NCI-H510A (cell line): ENCODE measurements around the gene RFWD3.
A peak's percentile ranks its signal among the peaks of the same experiment; 100 is the strongest.
"Not testable (repeated sequence)": the region's sequence is repeated elsewhere in the genome, so short reads cannot be mapped to it uniquely, and the experiment has no call there.

Experiments used
- DNase-seq: peaks from one replicate; lab custom pipeline; 2025; lab: John Stamatoyannopoulos, UW

RFWD3 gene

DNA sequence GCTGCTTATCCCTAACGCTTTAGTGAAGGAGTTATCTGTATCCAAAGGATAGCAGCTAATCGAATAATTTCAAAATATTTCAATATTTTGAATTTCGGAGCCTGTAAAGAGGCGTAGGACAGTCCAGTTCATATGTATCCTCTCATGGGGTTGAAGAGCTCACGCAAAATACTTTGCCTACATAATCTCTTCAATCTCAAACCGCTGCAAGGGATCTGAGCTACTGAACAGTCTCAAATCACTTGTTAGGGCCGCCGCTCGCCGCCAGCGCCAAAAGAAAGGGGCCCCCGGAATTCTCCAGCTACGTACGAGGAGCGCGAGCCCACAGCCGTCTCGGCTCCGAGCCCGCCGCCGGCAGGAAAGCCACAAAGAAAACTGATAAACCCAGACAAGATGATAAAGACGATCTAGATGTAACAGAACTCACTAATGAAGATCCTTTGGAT is 601 bp upstream of the RFWD3 start:
- DNase-seq = peak; percentile 9

DNA sequence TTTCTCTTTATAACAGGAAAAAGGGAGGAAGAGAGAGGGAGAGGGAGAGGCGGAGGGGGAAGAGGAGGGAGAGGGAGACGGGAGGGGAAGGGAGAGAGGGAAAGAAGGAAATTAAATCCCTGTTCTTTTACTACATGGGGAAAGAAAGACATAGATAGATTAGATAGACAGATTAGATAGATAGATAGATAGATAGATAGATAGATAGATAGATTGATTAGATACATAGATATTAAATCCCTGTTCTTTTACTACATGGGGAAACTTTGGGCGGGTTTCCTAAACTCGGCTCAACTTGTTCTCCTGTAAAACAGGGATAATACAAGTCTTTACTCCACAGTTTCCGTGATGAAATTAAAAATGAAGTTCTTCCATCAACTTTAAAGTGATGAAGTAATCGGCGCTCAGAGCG is 661 bp downstream of the RFWD3 start:
- no peak for DNase-seq

DNA sequence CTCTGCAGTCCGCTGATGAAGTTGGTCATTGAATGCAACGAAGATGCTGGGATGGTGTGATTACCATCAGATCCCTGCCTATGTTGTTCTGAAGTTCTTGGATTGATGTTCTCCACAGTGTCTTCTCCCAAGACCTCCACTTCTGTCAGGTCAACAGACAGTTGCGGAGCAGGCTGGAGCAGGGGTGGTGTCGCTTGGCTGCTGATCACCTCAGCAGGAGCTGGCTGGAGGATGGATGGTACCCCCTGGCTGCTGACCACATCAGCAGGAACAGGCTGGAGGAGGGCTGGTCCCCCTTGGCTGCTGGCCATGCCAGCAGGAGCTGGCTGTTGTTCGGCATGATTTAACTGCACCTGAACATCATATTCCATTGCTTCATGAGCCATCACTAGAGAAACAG is 5.6 kb downstream of the RFWD3 start:
- DNase-seq = no peak

DNA sequence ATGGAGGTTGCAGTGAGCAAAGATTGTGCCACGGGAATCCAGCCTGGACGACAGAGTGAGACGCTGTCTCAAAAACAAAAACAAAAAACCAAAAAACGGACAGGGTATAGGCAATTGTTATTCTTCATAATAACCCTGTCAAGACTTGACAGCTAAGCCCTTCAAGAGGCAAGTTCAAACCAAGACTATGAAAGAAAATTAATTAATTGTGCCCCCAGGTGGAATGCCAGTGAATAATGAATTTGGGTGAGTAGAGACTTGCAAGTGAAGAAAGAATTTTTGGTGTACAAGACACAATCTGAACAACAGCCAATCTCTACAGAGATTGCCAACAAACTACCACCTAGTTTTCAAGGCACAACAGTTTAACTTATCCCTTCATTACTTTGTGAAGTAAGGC is 6.3 kb downstream of the RFWD3 start:
- no peak for DNase-seq

DNA sequence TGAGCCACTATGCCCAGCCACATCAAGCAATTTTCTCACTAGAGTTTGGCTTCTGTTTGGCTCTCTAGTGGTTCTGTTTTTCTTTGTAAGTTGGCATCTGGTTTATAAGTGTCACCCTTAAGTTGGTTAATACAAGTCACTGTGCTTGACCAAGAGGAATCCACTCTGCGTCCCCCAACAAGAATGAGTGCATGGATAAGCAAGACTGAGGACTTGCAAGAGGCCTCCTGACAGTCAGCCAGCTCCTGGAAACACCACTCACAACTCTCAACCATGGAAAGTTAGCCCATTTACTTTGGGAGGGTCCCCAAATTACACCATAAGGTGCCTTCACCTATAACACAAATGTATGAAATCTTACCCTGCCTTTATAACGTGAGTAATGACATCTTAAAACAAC is 7.6 kb downstream of the RFWD3 start:
- no peak for DNase-seq

DNA sequence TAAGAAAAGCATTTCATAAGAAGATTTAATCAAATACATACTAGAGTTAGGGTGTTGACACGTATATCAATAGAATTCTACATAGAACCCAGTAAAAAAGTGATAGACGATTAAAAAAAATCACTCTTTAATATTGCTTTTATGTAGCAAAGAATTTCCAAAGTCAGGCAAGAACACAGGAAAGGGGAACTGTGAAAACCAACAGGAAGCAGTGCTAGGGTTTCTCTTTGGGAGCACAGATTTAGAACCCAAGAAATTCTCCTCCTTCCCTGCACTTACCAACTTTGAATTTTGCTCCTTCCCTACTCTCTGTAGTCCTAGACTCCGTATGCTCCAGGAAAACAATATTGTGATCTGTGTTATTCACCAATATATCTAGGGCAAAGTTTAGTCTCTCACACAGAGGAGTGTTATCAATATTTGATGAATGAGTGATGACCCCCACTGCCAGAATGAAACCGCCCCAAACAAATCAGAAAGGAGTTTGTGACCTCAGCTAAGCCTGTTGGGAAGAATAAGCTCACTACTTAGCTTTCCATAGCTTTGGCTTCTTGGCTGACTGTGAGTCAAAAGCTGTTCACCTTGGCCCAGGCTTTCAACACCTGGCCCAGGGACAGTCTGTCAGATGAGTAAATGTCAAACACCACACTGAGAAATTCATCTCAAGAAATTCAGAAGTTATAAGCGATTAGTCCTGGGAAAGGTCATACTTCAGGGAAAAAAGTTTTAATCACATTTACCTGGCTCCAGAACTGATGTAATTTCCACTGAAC is 8.6 kb downstream of the RFWD3 start:
- no peak for DNase-seq

GRCh38 chr16:74654536-74655050 is 12.1 kb downstream of the RFWD3 start:
- no peak for DNase-seq

- not testable (repeated sequence) for DNase-seq
These were observed 13.8 kb downstream of the RFWD3 start for GRCh38 chr16:74652883-74653282.

GRCh38 chr16:74652249-74652648 is 14.4 kb downstream of the RFWD3 start:
- no peak for DNase-seq

GRCh38 chr16:74651841-74652240 is 14.8 kb downstream of the RFWD3 start:
- DNase-seq = no peak

- no peak for DNase-seq
These were observed 15.6 kb downstream of the RFWD3 start for GRCh38 chr16:74650966-74651567.

GRCh38 chr16:74649839-74650504 is 16.7 kb downstream of the RFWD3 start:
- DNase-seq = no peak

DNA sequence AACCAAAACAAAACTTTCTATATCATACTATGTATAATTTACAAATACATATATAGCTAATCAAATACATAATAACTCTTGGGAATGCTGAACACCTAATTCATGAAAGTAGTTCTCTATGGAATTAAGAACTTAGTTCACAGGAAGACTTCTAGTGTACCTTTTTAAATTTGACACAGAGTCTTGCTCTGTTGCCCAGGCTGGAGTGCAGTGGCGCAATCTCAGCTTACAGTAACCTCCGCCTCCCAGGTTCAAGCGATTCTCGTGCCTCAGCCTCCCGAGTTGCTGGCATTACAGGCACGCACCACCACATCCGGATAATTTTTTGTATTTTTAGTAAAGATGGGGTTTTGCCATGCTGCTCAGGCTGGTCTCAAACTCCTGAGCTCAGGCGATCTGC is 24.7 kb downstream of the RFWD3 start:
- DNase-seq = no peak

GRCh38 chr16:74637742-74638453 is 28.8 kb downstream of the RFWD3 start:
- no peak for DNase-seq

GRCh38 chr16:74635303-74635702 is 31.4 kb downstream of the RFWD3 start:
- no peak for DNase-seq

GRCh38 chr16:74633686-74634085 is 33.0 kb downstream of the RFWD3 start:
- no peak for DNase-seq

DNA sequence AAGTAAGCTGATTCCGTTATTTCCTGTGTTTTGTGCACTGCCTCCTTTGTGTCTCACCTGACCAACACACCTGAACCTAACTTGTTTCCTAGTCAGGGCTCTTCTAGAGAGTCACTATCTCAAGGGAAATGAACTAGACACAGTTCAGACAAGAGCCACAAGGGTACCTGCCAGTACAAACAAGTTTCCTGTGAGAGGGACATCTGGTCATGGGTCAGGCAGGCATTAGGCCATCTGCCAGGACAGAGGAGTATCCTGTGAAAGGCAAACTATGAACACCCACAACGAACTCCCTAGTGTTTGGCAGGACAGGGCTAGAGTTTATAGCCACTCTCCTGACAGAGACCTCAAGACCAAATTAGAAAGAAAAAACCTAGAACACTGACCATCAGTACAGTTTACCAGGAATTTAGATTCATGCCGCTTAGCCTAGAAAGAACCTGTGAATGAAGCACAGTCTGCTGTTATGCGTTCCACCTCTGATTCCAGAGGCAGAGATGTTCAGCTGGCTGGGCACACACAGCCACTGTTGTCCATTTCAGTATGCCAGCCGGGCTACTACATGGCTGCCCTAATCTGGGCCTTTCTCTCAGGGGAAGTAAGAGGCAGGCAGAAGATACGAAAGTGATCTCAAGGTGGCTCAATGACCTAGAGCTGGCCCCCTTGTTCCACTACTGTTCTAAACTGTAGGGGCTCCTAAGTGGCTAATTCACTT is 39.0 kb downstream of the RFWD3 start:
- DNase-seq = no peak

GRCh38 chr16:74626741-74627416 is 39.8 kb downstream of the RFWD3 start:
- no peak for DNase-seq

GRCh38 chr16:74625500-74626350 is 41.0 kb downstream of the RFWD3 start:
- DNase-seq = no peak

DNA sequence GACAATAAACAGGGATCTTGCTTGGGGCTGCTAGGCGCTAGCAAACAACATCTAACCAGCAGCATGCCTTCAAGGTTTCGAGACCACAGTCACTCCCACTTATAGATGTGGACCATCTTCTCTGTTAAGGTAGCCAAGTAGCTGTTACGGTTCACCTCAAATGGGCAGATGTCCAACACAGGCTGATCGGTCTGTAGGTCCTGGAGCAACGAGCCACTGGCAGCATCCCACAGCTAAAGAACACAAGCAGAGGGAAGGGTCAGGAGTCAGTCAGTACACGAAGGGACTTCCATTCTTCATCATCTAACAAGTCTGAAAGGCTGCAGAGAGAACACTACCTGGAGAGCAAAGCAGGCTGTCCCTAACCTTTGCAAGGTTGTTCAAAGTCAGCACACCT is 42.8 kb downstream of the RFWD3 start:
- DNase-seq = no peak
